GM23248 (cell line): ENCODE results near the gene SLC1A6.

Source experiments
- EZH2 ChIP-seq: fragments of 200-600 bp; sonication (generic); IDR thresholded peaks from 2 replicates; pipeline ENCODE4 v1.6.1; 2018; ENCODE audit warnings: antibody characterized with exemption, mild to moderate bottlenecking; ENCODE audit not compliant: insufficient read depth, poor library complexity, severe bottlenecking
- EZH2phosphoT487 ChIP-seq: fragments of 200-600 bp; sonication (generic); IDR thresholded peaks from 2 replicates; pipeline ENCODE4 v1.6.1; 2018; ENCODE audit warnings: antibody characterized with exemption, moderate library complexity, mild to moderate bottlenecking, low read depth; ENCODE audit not compliant: insufficient read depth

DNA sequence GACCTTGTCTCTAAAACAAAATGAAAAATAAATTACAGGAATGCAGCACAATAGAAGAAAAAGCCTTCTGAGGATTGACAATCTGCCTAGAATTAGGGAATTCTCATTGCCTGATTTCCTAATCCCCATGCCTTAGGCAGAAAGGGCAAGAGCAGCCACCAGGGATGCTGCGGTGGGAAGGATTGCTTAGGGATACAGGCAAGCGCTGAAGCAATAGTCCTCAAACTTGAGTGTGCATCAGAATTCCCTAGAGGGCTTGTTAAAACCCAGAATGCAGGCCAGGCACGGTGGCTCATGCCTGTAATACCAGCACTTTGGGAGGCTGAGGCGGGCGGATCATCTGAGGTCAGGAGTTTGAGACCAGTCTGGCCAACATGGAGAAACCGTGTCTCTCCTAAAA lies 39.4 kb downstream of the SLC1A6 start:
- TF ChIP-seq EZH2 (no peak), EZH2phosphoT487 (no peak)
